Measurements from ENCODE around the gene GCNA. TPM values are rescaled to one million over a fixed set of nuclear protein-coding genes. Genes with fewer than 3 reads are reported as not detected.

GCNA gene
- total RNA-seq, 1 experiment from 2014 or later = 2.9 TPM

- peaks cover 39% of the 10 kb centered on the region for H4K20me1 ChIP-seq (ENCODE audit: low read length)
- intact Hi-C loops (cut with micrococcal nuclease) = loop anchor here (1.0 kb wide), 2 partner anchors 10 to 51 kb away; no protein-coding TSS in a partner anchor
- peak within 1 kb of the TSS; percentile 96 for H3K4me2 ChIP-seq (ENCODE audit: low read length)
- peak within 1 kb of the TSS; percentile 90 for H3K4me3 ChIP-seq (ENCODE audit: low read length)
- no peaks in the 10 kb centered on the region for H3K9me3 ChIP-seq (ENCODE audit: low read length)
- H3K36me3 ChIP-seq (ENCODE audit: low read depth, low read length) = peaks cover 10% of the 10 kb centered on the region
- ChIA-PET POLR2A (ENCODE audit: unreplicated experiment) (no interaction called here), CTCF (no interaction called here)
- no peaks in the 10 kb centered on the region for H3F3A ChIP-seq (ENCODE audit: low read length, unreplicated experiment)
- H3K9ac ChIP-seq (ENCODE audit: low read length) = peak within 1 kb of the TSS; percentile 93
- peaks cover 19% of the 10 kb centered on the region for H3K4me1 ChIP-seq (ENCODE audit: insufficient read depth, low read length)
- BruUV-seq (replicated peaks) = no TSS peak
- H2AFZ ChIP-seq (ENCODE audit: low read length) = peak within 1 kb of the TSS; percentile 66
- H3K27me3 ChIP-seq (ENCODE audit: low read length) = no peaks in the 10 kb centered on the region
- TF ChIP-seq EZH2 (IDR thresholded peaks at IDR 0.05; ENCODE audit: low read length, unreplicated experiment) = no peak
- peaks cover 50% of the 10 kb centered on the region for H3K79me2 ChIP-seq (ENCODE audit: low read length)
- H3K9me2 ChIP-seq (replicated peaks; ENCODE audit: low read length) = no peaks in the 10 kb centered on the region
- peak within 1 kb of the TSS; percentile 79 for H3K27ac ChIP-seq (ENCODE audit: low read length)
- DNase-seq (peak; percentile 96), ATAC-seq (peak; percentile 86)
Observed at GRCh38 chrX:71532753-71533425, 45.3 kb upstream of the GCNA start, which contains the start of gene OGT. Gene OGT, plus strand, starts transcription at chrX:71533104. Its CDS starts 196 bp downstream, at chrX:71533300.

- H3K9ac ChIP-seq (ENCODE audit: low read length) = peak overlapping the region; percentile 93
- intact Hi-C loops (cut with micrococcal nuclease) = loop anchor here (1.0 kb wide), 1 partner anchor 51 kb away; no protein-coding TSS in a partner anchor
- H3K79me2 ChIP-seq (ENCODE audit: low read length) = peaks cover 56% of the 10 kb centered on the region
- no peaks in the 10 kb centered on the region for H3K27me3 ChIP-seq (ENCODE audit: low read length)
- no peaks in the 10 kb centered on the region for H3K9me2 ChIP-seq (replicated peaks; ENCODE audit: low read length)
- H3K9me3 ChIP-seq (ENCODE audit: low read length) = no peaks in the 10 kb centered on the region
- CTCF ChIA-PET = no interaction called here
- peaks cover 24% of the 10 kb centered on the region for H3K4me1 ChIP-seq (ENCODE audit: insufficient read depth, low read length)
- DNase-seq (no peak), ATAC-seq (no peak; the same call in 1 of the 2 replicates)
- no peak for TF ChIP-seq EZH2phosphoT487 (IDR thresholded peaks at IDR 0.05; ENCODE audit: borderline replicate concordance, low read length)
- no peak for TF ChIP-seq CTCF (conservative IDR thresholded peaks at IDR 0.05; ENCODE audit: low read depth, low read length)
- no peak for TF ChIP-seq EZH2 (IDR thresholded peaks at IDR 0.05; ENCODE audit: low read length, unreplicated experiment)
- POLR2A ChIA-PET (ENCODE audit: unreplicated experiment) = no interaction called here
- no peak overlapping the region for H2AFZ ChIP-seq (ENCODE audit: low read length)
- peaks cover 16% of the 10 kb centered on the region for H3K36me3 ChIP-seq (ENCODE audit: low read depth, low read length)
- H3F3A ChIP-seq (ENCODE audit: low read length, unreplicated experiment) = no peaks in the 10 kb centered on the region
- peak overlapping the region; percentile 90 for H3K4me3 ChIP-seq (ENCODE audit: low read length)
- peaks cover 45% of the 10 kb centered on the region for H4K20me1 ChIP-seq (ENCODE audit: low read length)
- no TSS peak for BruUV-seq (replicated peaks)
- H3K27ac ChIP-seq (ENCODE audit: low read length) = peak overlapping the region; percentile 79
- H3K4me2 ChIP-seq (ENCODE audit: low read length) = peak overlapping the region; percentile 96
Observed at GRCh38 chrX:71533516-71533850, 44.8 kb upstream of the GCNA start.

GRCh38 chrX:71533851-71534561 is 44.2 kb upstream of the GCNA start:
- DNase-seq = peak; percentile 30
- H3K4me2 ChIP-seq (ENCODE audit: low read length) = peak overlapping the region; percentile 96
- intact Hi-C loops (cut with micrococcal nuclease) = loop anchor here (1.0 kb wide), 1 partner anchor 52 kb away; no protein-coding TSS in a partner anchor

More at GRCh38 chrX:71533851-71534561, 44.2 kb upstream of the GCNA start:
- no peaks in the 10 kb centered on the region for H3K9me3 ChIP-seq (ENCODE audit: low read length)
- H3K9me2 ChIP-seq (replicated peaks; ENCODE audit: low read length) = no peaks in the 10 kb centered on the region
- no peaks in the 10 kb centered on the region for H3F3A ChIP-seq (ENCODE audit: low read length, unreplicated experiment)
- peak overlapping the region; percentile 90 for H3K4me3 ChIP-seq (ENCODE audit: low read length)
- peaks cover 50% of the 10 kb centered on the region for H4K20me1 ChIP-seq (ENCODE audit: low read length)
- H3K36me3 ChIP-seq (ENCODE audit: low read depth, low read length) = peaks cover 20% of the 10 kb centered on the region
- ChIA-PET POLR2A (ENCODE audit: unreplicated experiment) (no interaction called here), CTCF (no interaction called here)
- ATAC-seq = peak; percentile 19
- peak overlapping the region; percentile 79 for H3K27ac ChIP-seq (ENCODE audit: low read length)
- no peaks in the 10 kb centered on the region for H3K27me3 ChIP-seq (ENCODE audit: low read length)
- H3K4me1 ChIP-seq (ENCODE audit: insufficient read depth, low read length) = peaks cover 26% of the 10 kb centered on the region
- no TSS peak for BruUV-seq (replicated peaks)
- peaks cover 61% of the 10 kb centered on the region for H3K79me2 ChIP-seq (ENCODE audit: low read length)
- TF ChIP-seq CTCF (conservative IDR thresholded peaks at IDR 0.05; ENCODE audit: low read depth, low read length) (no peak), EZH2 (IDR thresholded peaks at IDR 0.05; ENCODE audit: low read length, unreplicated experiment) (no peak), EZH2phosphoT487 (IDR thresholded peaks at IDR 0.05; ENCODE audit: borderline replicate concordance, low read length) (no peak)
- H2AFZ ChIP-seq (ENCODE audit: low read length) = no peak overlapping the region
- H3K9ac ChIP-seq (ENCODE audit: low read length) = peak overlapping the region; percentile 93

Measured in PC-3 (cell line).